Astrocyte of the spinal cord (primary cell): ENCODE data around the gene ILDR2.

Source experiments
- DNase-seq: peaks from one replicate; pipeline ENCODE4 v3.0.0; 2011; ENCODE audit warnings: low read depth, low spot score
- H3K4me3 ChIP-seq: 2 replicates; pipeline ENCODE4 v1.5.1; 2011; ENCODE audit warnings: low read depth, mild to moderate bottlenecking, low read length, moderate library complexity
- CTCF ChIP-seq: IDR thresholded peaks from 2 replicates; pipeline ENCODE4 v1.5.1; 2012; ENCODE audit warnings: low read depth, mild to moderate bottlenecking, low read length, inconsistent platforms
- in situ Hi-C: cut with HindIII; loops from 2 replicates; pipeline ENCODE4 v1.10.0; 2017; ENCODE audit warnings: low sequenced_read_pairs

The ILDR2 gene

GRCh38 chr1:166905136-166905535 is 70.2 kb downstream of the ILDR2 start:
- in situ Hi-C loops: no loop called here
- DNase-seq: peak; percentile 73
- H3K4me3 ChIP-seq: no peak overlapping the region
- TF ChIP-seq CTCF: no peak

GRCh38 chr1:166903232-166903631 is 72.1 kb downstream of the ILDR2 start:
- no peak overlapping the region for H3K4me3 ChIP-seq
- DNase-seq: no peak
- in situ Hi-C loops: no loop called here
- no peak for TF ChIP-seq CTCF

GRCh38 chr1:166902279-166902678 is 73.1 kb downstream of the ILDR2 start:
- no peak overlapping the region for H3K4me3 ChIP-seq
- peak; percentile 46 for DNase-seq
- in situ Hi-C loops: no loop called here
- TF ChIP-seq CTCF: no peak

- DNase-seq: no peak
- H3K4me3 ChIP-seq: no peak overlapping the region
- no peak for TF ChIP-seq CTCF
- in situ Hi-C loops: no loop called here
Measured at GRCh38 chr1:166900987-166901386, 74.4 kb downstream of the ILDR2 start.

- H3K4me3 ChIP-seq: no peak overlapping the region
- DNase-seq: no peak
- in situ Hi-C loops: no loop called here
- no peak for TF ChIP-seq CTCF
Measured at GRCh38 chr1:166899769-166900168, 75.6 kb downstream of the ILDR2 start.

- no peak for DNase-seq
- no peak for TF ChIP-seq CTCF
- no peak overlapping the region for H3K4me3 ChIP-seq
- in situ Hi-C loops: no loop called here
Measured at GRCh38 chr1:166895766-166896165, 79.6 kb downstream of the ILDR2 start.

GRCh38 chr1:166889776-166890175 is 85.6 kb downstream of the ILDR2 start:
- no peak overlapping the region for H3K4me3 ChIP-seq
- TF ChIP-seq CTCF: no peak
- no peak for DNase-seq
- in situ Hi-C loops: no loop called here
